Esophagus squamous epithelium (tissue), 4 donors: ENCODE measurements around the gene CFAP69.

ENCODE experiments used
- POLR2A ChIP-seq, 4 donors: fragments of 450-650 bp; IDR thresholded peaks; one replicate each; pipeline ENCODE4 v1.6.1; 2017; ENCODE audit warnings: antibody characterized with exemption in 4 of 4, mild to moderate bottlenecking in 4 of 4, moderate library complexity in 3 of 4
- TF ChIP-seq, protein P1 (sequence below), 6 experiments: fragments of 450-650 bp in 4 of 6; fragments of 200-600 bp in 2 of 6; sonication (generic) in 2 of 6; IDR thresholded peaks; one replicate each; pipeline ENCODE4 v1.5.1; 2016 to 2019; ENCODE audit warnings: antibody characterized with exemption in 6 of 6, mild to moderate bottlenecking in 4 of 6, moderate library complexity in 4 of 6

- TF ChIP-seq, protein P1, sequence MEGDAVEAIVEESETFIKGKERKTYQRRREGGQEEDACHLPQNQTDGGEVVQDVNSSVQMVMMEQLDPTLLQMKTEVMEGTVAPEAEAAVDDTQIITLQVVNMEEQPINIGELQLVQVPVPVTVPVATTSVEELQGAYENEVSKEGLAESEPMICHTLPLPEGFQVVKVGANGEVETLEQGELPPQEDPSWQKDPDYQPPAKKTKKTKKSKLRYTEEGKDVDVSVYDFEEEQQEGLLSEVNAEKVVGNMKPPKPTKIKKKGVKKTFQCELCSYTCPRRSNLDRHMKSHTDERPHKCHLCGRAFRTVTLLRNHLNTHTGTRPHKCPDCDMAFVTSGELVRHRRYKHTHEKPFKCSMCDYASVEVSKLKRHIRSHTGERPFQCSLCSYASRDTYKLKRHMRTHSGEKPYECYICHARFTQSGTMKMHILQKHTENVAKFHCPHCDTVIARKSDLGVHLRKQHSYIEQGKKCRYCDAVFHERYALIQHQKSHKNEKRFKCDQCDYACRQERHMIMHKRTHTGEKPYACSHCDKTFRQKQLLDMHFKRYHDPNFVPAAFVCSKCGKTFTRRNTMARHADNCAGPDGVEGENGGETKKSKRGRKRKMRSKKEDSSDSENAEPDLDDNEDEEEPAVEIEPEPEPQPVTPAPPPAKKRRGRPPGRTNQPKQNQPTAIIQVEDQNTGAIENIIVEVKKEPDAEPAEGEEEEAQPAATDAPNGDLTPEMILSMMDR (IDR thresholded peaks at IDR 0.05) = no peak
- TF ChIP-seq POLR2A (IDR thresholded peaks at IDR 0.05) = no peak
These were observed 19.8 kb upstream of the CFAP69 start for GRCh38 chr7:90225181-90225580.
